ENCODE measurements around the gene COL28A1. TPM values are rescaled to one million over a fixed set of nuclear protein-coding genes. Genes with fewer than 3 reads are reported as not detected.

Gene COL28A1
- total and polyA plus RNA-seq, 7 donors = 0.29 to 6.3 (median 1.9) TPM

DNA sequence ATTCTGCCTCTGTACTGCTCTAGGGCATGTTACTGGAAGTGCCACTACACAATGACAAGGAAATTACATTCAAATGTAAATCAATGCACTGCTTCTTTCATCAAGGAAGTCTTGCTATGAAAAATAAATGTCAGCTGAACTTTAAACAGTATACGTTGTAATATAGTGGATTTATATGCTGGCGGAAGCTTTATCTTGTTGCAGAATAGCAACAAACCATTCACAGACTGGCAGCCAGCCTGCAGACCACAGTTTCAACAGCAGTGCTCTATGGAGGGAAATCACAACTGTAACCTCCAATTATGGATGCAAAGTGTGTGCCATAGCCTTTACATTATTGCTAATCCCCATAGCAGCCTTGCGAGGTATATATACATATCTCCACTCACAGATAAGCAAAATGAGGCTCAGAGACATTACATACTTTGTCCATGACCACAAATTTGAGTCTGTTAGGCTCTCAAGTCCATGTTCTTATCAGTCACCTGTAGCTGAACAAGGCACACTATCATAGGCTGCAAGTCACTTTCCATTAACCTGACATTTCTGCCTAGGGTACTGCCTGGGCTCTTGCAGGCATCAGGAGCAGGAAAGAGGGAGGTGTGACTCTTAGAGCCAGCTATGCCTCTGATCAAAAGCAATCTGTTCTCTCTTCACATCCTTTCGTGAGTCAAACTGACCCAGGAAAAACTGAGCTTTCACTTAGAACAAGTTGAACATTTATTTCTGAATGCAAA is 22.6 kb downstream of the COL28A1 start:
- intact Hi-C loops (cut with DNase I) = no loop called here
- DNase-seq = no peak
- Histone ChIP-seq H3K27me3 (ENCODE audit: insufficient read depth in 3 of 3, low read length in 2 of 3) (peaks cover 0 to 4% (median 0%) of the 10 kb centered on the region in 3 donors), H3K4me3 (no peak overlapping the region), H3K4me1 (no peaks in the 10 kb centered on the region), H3K36me3 (ENCODE audit: insufficient read depth in 1 of 2, low read depth in 1 of 2) (peaks cover 0 to 9% of the 10 kb centered on the region in 2 donors), H3K27ac (no peak overlapping the region), H3K9me3 (no peaks in the 10 kb centered on the region)
- ATAC-seq = no peak
- 64 to 72% (median 66%) methylated on average over 4 of the region's 4 CpGs for WGBS, 3 donors
- TF ChIP-seq, protein P1, sequence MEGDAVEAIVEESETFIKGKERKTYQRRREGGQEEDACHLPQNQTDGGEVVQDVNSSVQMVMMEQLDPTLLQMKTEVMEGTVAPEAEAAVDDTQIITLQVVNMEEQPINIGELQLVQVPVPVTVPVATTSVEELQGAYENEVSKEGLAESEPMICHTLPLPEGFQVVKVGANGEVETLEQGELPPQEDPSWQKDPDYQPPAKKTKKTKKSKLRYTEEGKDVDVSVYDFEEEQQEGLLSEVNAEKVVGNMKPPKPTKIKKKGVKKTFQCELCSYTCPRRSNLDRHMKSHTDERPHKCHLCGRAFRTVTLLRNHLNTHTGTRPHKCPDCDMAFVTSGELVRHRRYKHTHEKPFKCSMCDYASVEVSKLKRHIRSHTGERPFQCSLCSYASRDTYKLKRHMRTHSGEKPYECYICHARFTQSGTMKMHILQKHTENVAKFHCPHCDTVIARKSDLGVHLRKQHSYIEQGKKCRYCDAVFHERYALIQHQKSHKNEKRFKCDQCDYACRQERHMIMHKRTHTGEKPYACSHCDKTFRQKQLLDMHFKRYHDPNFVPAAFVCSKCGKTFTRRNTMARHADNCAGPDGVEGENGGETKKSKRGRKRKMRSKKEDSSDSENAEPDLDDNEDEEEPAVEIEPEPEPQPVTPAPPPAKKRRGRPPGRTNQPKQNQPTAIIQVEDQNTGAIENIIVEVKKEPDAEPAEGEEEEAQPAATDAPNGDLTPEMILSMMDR (IDR thresholded peaks at IDR 0.05) = no peak

DNA sequence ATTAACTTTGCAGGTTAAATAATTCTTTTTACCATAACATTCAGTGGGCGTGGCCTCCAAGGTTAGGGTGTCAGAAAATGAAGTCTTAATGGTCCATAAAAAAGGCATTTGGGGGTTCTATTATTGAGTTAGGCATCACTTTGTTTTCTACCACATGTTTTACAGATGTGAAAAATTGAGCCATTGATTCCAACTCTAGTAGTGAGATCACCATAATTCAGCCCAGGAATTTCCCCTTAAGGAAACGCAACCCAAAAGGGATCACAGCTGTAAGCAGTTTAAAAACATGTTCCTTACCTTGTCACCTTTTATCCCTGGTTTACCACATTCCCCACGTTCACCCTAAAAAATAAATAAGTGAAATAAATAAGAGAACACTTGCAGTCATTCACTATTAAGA is 24.9 kb downstream of the COL28A1 start:
- no peak overlapping the region for H3K27ac ChIP-seq
- no peaks in the 10 kb centered on the region for H3K4me1 ChIP-seq
- no peak overlapping the region for H3K4me3 ChIP-seq
- H3K27me3 ChIP-seq (ENCODE audit: insufficient read depth in 3 of 3, low read length in 2 of 3) = no peaks in the 10 kb centered on the region
- TF ChIP-seq, protein P1 (IDR thresholded peaks at IDR 0.05) = no peak
- WGBS, 3 donors = 57 to 63% (median 63%) methylated on average over 3 of the region's 3 CpGs
- intact Hi-C loops (cut with DNase I) = no loop called here
- ATAC-seq (no peak), DNase-seq (no peak)
- no peaks in the 10 kb centered on the region for H3K9me3 ChIP-seq
- peaks cover 0 to 23% of the 10 kb centered on the region in 2 donors for H3K36me3 ChIP-seq (ENCODE audit: insufficient read depth in 1 of 2, low read depth in 1 of 2)

DNA sequence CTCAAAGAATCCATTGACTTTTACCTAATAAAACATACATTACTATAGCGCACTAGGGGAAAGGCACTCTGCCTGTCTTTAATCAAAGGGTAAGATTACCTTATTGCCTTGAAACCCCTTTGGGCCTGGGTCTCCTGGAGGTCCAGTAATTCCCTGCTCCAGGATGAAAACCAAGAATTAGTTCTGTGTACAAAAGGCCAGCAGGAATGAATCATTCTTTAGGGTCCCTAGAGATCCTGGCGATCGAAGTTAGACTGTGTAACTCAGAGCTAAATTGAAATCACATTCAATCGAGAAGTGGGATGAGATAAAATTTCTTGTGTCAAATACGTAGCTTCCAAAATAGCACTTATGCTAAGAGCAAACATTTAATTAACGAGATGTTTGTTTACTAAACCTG is 29.8 kb downstream of the COL28A1 start:
- intact Hi-C loops (cut with DNase I) = no loop called here
- TF ChIP-seq, protein P1 (IDR thresholded peaks at IDR 0.05) = no peak

DNA sequence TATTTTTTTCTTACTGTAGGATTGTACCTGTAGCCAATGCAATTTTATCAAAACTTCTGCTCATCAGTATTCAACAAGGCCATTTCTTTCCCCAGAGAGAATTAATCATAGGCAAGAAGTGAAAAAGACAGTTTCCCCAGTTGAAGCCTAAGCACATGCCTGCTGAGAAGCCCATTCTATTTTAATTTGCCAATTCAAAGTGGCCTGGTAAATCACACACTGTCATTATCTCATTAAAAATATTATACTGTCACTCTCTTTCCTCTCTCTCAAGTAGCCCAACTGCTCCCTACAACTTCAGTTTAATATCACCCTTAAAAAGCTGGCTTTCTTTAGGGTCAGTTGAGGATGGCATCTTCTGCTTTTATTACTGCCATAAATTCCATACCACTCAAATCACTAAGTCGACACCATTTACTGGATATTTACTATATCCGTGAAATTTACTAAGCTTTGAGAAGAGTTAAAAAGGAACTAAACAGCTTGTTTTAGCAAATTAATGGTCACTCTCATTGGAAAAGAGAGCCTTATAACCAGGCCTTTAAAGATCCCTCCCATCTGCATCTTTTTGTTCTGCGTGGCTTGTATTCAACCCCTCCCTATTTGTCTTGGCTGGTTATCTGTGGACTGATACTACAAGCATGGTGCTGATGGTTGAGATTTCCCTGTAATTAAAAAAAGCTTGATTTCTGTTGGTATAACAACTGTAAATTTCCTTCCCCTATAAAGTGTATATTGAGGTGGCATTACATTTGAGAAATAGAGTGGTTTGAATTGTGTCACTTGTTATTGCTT is 30.6 kb downstream of the COL28A1 start:
- H3K4me1 ChIP-seq = no peaks in the 10 kb centered on the region
- WGBS, 3 donors = 25 to 32% (median 31%) methylated on average over 3 of the region's 3 CpGs
- ATAC-seq (no peak), DNase-seq (no peak)
- no peak overlapping the region for H3K27ac ChIP-seq
- peaks cover 0 to 39% of the 10 kb centered on the region in 2 donors for H3K36me3 ChIP-seq (ENCODE audit: insufficient read depth in 1 of 2, low read depth in 1 of 2)
- H3K9me3 ChIP-seq = no peaks in the 10 kb centered on the region
- TF ChIP-seq, protein P1 (IDR thresholded peaks at IDR 0.05) = no peak
- intact Hi-C loops (cut with DNase I) = no loop called here
- H3K27me3 ChIP-seq (ENCODE audit: insufficient read depth in 3 of 3, low read length in 2 of 3) = no peaks in the 10 kb centered on the region
- H3K4me3 ChIP-seq = no peak overlapping the region

More for the DNA sequence above, 29.8 kb downstream of the COL28A1 start:
- 50 to 52% (median 52%) methylated on average over 6 of the region's 6 CpGs for WGBS, 3 donors
- DNase-seq (no peak), ATAC-seq (no peak)
- H3K4me3 ChIP-seq = no peak overlapping the region
- H3K36me3 ChIP-seq (ENCODE audit: insufficient read depth in 1 of 2, low read depth in 1 of 2) = peaks cover 0 to 39% of the 10 kb centered on the region in 2 donors
- H3K27ac ChIP-seq = no peak overlapping the region
- no peaks in the 10 kb centered on the region for H3K4me1 ChIP-seq
- no peaks in the 10 kb centered on the region for H3K9me3 ChIP-seq
- no peaks in the 10 kb centered on the region for H3K27me3 ChIP-seq (ENCODE audit: insufficient read depth in 3 of 3, low read length in 2 of 3)

Data from psoas muscle (tissue), 8 donors.